Measurements from ENCODE around the gene NYAP2.

DNA sequence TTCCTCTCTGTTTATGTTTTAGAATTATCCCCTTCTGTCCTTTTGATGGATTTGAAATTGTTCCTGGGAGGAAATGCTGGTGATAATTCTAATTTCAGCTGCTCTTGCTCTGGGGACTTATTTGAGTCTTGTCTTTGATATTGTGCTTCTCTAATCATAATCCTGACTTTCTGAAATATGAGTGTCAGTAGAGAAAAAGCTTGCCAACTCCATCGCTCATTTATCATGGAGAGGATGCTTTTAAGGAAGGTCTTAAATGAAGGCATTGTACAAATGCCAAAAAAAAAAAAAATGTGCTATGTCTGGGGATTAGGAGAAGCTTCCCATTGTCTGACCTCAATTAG, 159.5 kb downstream of the NYAP2 start:
- TF ChIP-seq HDAC6 (IDR thresholded peaks at IDR 0.05; ENCODE audit: unreplicated experiment) (no peak), EZH2 (IDR thresholded peaks at IDR 0.05; ENCODE audit: borderline replicate concordance, control insufficient read depth, low read depth, low read length) (no peak), SUPT20H (IDR thresholded peaks at IDR 0.05; ENCODE audit: borderline replicate concordance, control insufficient read depth, low read depth, low read length) (no peak), FOXK2 (IDR thresholded peaks at IDR 0.05) (no peak), ZNF217 (IDR thresholded peaks at IDR 0.05) (no peak), POLR2A (IDR thresholded peaks at IDR 0.05; ENCODE audit: low read depth, low read length) (no peak), EGR1 (IDR thresholded peaks at IDR 0.05; ENCODE audit: borderline replicate concordance in 1 of 2, low read depth in 2 of 2, low read length in 2 of 2) (no peak)
- TF ChIP-seq, protein P1, sequence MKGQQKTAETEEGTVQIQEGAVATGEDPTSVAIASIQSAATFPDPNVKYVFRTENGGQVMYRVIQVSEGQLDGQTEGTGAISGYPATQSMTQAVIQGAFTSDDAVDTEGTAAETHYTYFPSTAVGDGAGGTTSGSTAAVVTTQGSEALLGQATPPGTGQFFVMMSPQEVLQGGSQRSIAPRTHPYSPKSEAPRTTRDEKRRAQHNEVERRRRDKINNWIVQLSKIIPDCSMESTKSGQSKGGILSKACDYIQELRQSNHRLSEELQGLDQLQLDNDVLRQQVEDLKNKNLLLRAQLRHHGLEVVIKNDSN (IDR thresholded peaks at IDR 0.05; ENCODE audit: borderline replicate concordance, extremely low read length, insufficient read depth, low read depth, low read length), result no peak
- TF ChIP-seq, protein P2, sequence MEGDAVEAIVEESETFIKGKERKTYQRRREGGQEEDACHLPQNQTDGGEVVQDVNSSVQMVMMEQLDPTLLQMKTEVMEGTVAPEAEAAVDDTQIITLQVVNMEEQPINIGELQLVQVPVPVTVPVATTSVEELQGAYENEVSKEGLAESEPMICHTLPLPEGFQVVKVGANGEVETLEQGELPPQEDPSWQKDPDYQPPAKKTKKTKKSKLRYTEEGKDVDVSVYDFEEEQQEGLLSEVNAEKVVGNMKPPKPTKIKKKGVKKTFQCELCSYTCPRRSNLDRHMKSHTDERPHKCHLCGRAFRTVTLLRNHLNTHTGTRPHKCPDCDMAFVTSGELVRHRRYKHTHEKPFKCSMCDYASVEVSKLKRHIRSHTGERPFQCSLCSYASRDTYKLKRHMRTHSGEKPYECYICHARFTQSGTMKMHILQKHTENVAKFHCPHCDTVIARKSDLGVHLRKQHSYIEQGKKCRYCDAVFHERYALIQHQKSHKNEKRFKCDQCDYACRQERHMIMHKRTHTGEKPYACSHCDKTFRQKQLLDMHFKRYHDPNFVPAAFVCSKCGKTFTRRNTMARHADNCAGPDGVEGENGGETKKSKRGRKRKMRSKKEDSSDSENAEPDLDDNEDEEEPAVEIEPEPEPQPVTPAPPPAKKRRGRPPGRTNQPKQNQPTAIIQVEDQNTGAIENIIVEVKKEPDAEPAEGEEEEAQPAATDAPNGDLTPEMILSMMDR (IDR thresholded peaks at IDR 0.05 in 2 of 3, conservative IDR thresholded peaks at IDR 0.05 in 1 of 3; ENCODE audit: control insufficient read depth in 2 of 3, extremely low read depth in 1 of 3, insufficient read depth in 1 of 3, low read depth in 3 of 3, low read length in 3 of 3), result no peak

Measured in GM12878 (cell line).